HepG2 (cell line): ENCODE data around the gene DDX10. TPM values are rescaled to one million over a fixed set of nuclear protein-coding genes. Genes with fewer than 3 reads are reported as not detected.

Experiments
- ATAC-seq: fragments of 200-7000 bp; cut with Tn5 transposase; 3 replicates; pipeline ENCODE4 v1.9.1; 2020; ENCODE audit warnings: mild to moderate bottlenecking, moderate library complexity
- BruUV-seq: library from RNA; stranded (reverse); fragments of 400-500 nt; replicated peaks from 2 replicates; lab custom pipeline; 2021; lab: Mats Ljungman, UMichigan
- CTCF ChIA-PET: fragments of 300-600 bp; formaldehyde crosslinking; extraction: SDS; loops from one replicate; lab custom pipeline; 2021; ENCODE audit warnings: low total read pairs, inconsistent platforms, low intra/inter-chr PET ratio; lab: Yijun Ruan, JAX
- POLR2A ChIA-PET: fragments of 350-600 bp; sonication (Branson Sonifier 250); formaldehyde crosslinking; loops from one replicate; lab custom pipeline; 2020; ENCODE audit warnings: antibody characterized with exemption, inconsistent platforms; lab: Yijun Ruan, JAX
- DNase-seq: peaks from one replicate; pipeline ENCODE4 v3.0.0-alpha.2; 2015; ENCODE audit warnings: low spot score
- FAIRE-seq: peaks from 3 replicates; lab custom pipeline; 2011; peaks lifted over from hg19 to GRCh38; lab: Jason Lieb, UNC
- H2AFZ ChIP-seq: one replicate; pipeline ENCODE4 v1.6.1; 2011; ENCODE audit warnings: low read length, inconsistent platforms
- H3K27ac ChIP-seq: fragments of 300-600 bp; 3 replicates; pipeline ENCODE4 v1.8.0; 2011; ENCODE audit warnings: mixed run types, mild to moderate bottlenecking, mixed read lengths, low read length, inconsistent platforms; ENCODE audit not compliant: insufficient read depth; ENCODE audit errors: extremely low read length
- H3K27me3 ChIP-seq, 2 experiments: fragments of 200-600 bp in 1 of 2; 2 replicates in 1 of 2; 3 replicates in 1 of 2; pipeline versions ENCODE4 v1.6.0 to v1.8.0; 2011; ENCODE audit warnings: low read length in 2 of 2, mild to moderate bottlenecking in 2 of 2, moderate library complexity in 2 of 2, inconsistent platforms in 1 of 2; ENCODE audit not compliant: insufficient read depth in 2 of 2, control insufficient read depth in 1 of 2
- H3K36me3 ChIP-seq, 2 experiments: fragments of 200-600 bp in 1 of 2; replicated peaks in 1 of 2; 2 replicates in 1 of 2; 3 replicates in 1 of 2; pipeline versions ENCODE4 v1.5.1 to v1.8.0; 2011; ENCODE audit warnings: low read length in 2 of 2, inconsistent platforms in 1 of 2; ENCODE audit not compliant: insufficient read depth in 2 of 2, control insufficient read depth in 1 of 2
- H3K4me1 ChIP-seq: 2 replicates; pipeline ENCODE4 v1.5.1; 2012; ENCODE audit warnings: low read length, inconsistent platforms; ENCODE audit not compliant: insufficient read depth
- H3K4me2 ChIP-seq: 2 replicates; pipeline ENCODE4 v1.6.0; 2011; ENCODE audit warnings: low read depth, low read length, inconsistent platforms
- H3K4me3 ChIP-seq, 3 experiments: fragments of 200-600 bp in 1 of 3; sonication (generic), shearing (Covaris generic) in 1 of 3; replicated peaks in 1 of 3; 2 replicates each; pipeline ENCODE4 v1.5.1; 2011 to 2016; ENCODE audit warnings: low read length in 3 of 3, inconsistent platforms in 2 of 3, low read depth in 2 of 3, mild to moderate bottlenecking in 2 of 3, control low read depth in 1 of 3, mixed read lengths in 1 of 3; ENCODE audit not compliant: insufficient read depth in 1 of 3
- H3K79me2 ChIP-seq: one replicate; pipeline ENCODE4 v1.6.1; 2011; ENCODE audit warnings: low read length, inconsistent platforms; ENCODE audit not compliant: insufficient read depth
- H3K9ac ChIP-seq: 2 replicates; pipeline ENCODE4 v1.6.0; 2011; ENCODE audit warnings: mild to moderate bottlenecking, low read depth, low read length, inconsistent platforms; ENCODE audit not compliant: insufficient read depth
- H3K9me3 ChIP-seq: 2 replicates; pipeline ENCODE4 v1.5.1; 2012; ENCODE audit warnings: mild to moderate bottlenecking, low read length
- H4K20me1 ChIP-seq: 2 replicates; pipeline ENCODE4 v1.6.0; 2011; ENCODE audit warnings: inconsistent platforms, mild to moderate bottlenecking, low read length, moderate library complexity; ENCODE audit not compliant: insufficient read depth
- CENPX ChIP-seq: sonication (generic); formaldehyde crosslinking; IDR thresholded peaks from 2 replicates; pipeline ENCODE4 v1.9.0; 2021; ENCODE audit warnings: mild to moderate bottlenecking, missing genetic modification reagents, moderate library complexity
- IKZF5 ChIP-seq: IDR thresholded peaks from 2 replicates; pipeline ENCODE4 v1.6.1; 2018; ENCODE audit warnings: missing genetic modification reagents, mild to moderate bottlenecking, missing compliant biosample characterization
- MIXL1 ChIP-seq: IDR thresholded peaks from 2 replicates; pipeline ENCODE4 v1.6.1; 2016
- MLX ChIP-seq: IDR thresholded peaks from 2 replicates; pipeline ENCODE4 v1.6.1; 2016
- PREB ChIP-seq: sonication (generic); formaldehyde crosslinking; IDR thresholded peaks from 2 replicates; pipeline ENCODE4 v1.4.0; 2020; ENCODE audit warnings: missing genetic modification reagents
- SIN3A ChIP-seq: IDR thresholded peaks from 2 replicates; pipeline ENCODE4 v1.6.1; 2011; ENCODE audit warnings: low read depth, mild to moderate bottlenecking, control low read depth, low read length, borderline replicate concordance
- SP2 ChIP-seq: sonication (generic); formaldehyde crosslinking; IDR thresholded peaks from 2 replicates; pipeline ENCODE4 v1.5.1; 2020; ENCODE audit warnings: mild to moderate bottlenecking, missing genetic modification reagents
- ZNF530 ChIP-seq: sonication (generic); formaldehyde crosslinking; IDR thresholded peaks from 2 replicates; pipeline ENCODE4 v1.5.0; 2020; ENCODE audit warnings: low read depth, mild to moderate bottlenecking, missing genetic modification reagents
- ZNF761 ChIP-seq: sonication (generic); formaldehyde crosslinking; conservative IDR thresholded peaks from 2 replicates; pipeline ENCODE4 v1.4.0; 2020; ENCODE audit warnings: mild to moderate bottlenecking, missing genetic modification reagents
- WGBS: methylation state at CpG from one replicate; pipeline ENCODE4 v1.1.6; 2017; ENCODE audit warnings: low lambda C conversion rate; 5-methylcytosine and 5-hydroxymethylcytosine counted together
- in situ Hi-C: cut with HindIII; loops from 2 replicates; pipeline ENCODE4 v1.10.0; 2017; ENCODE audit warnings: low pct_unique_long_range_greater_than_20kb; ENCODE audit not compliant: extremely low pct_ligation_motif_present
- intact Hi-C: fragments of 100-400 bp; cut with micrococcal nuclease; formaldehyde crosslinking; loops from one replicate; pipeline ENCODE4 v1.10.0; 2022; ENCODE audit not compliant: unreplicated experiment
- polyA plus RNA-seq, 8 experiments: library from polyadenylated mRNA; depleted of rRNA in 3 of 8; stranded (reverse) in 7 of 8; unstranded in 1 of 8; fragments of >200 nt; fragmentation: Illumina TruSeq in 4 of 8; extraction: Trizol in 4 of 8; gene quantifications; 2 replicates each; pipeline versions ENCODE4 v1.2.1 to v1.2.3, GENCODE V29; 2011 to 2016; ENCODE audit warnings: low read depth in 4 of 8, missing spikeins in 1 of 8, mixed read lengths in 1 of 8; ENCODE audit not compliant: insufficient read depth in 1 of 8
- total RNA-seq, 5 experiments: library from RNA; depleted of rRNA; stranded (reverse); fragments of >200 nt; fragmentation: Illumina TruSeq; extraction: Trizol; gene quantifications; 2 replicates each; pipeline ENCODE4 v1.2.3, GENCODE V29; 2016; ENCODE audit warnings: low read depth in 1 of 5

DDX10 gene
- total and polyA plus RNA-seq, 2 of the 13 experiments (the other 11 are each of a cell fraction or from before 2014, with no cell fraction given), result 17.0 to 32.0 TPM

- Histone ChIP-seq H3K4me3 (no peak overlapping the region), H4K20me1 (no peaks in the 10 kb centered on the region), H3K27me3 (no peaks in the 10 kb centered on the region), H3K9ac (no peak overlapping the region), H3K4me1 (peaks cover 19% of the 10 kb centered on the region), H3K79me2 (no peaks in the 10 kb centered on the region), H2AFZ (no peak overlapping the region), H3K36me3 (no peaks in the 10 kb centered on the region), H3K4me2 (no peak overlapping the region), H3K9me3 (no peaks in the 10 kb centered on the region), H3K27ac (no peak overlapping the region)
- TF ChIP-seq CENPX (CRISPR knock-in tag) (no peak), SP2 (no peak), SIN3A (no peak), ZNF530 (CRISPR knock-in tag) (no peak), ZNF761 (CRISPR knock-in tag) (no peak), PREB (CRISPR knock-in tag) (no peak), IKZF5 (no peak)
- CTCF ChIA-PET, result no interaction called here
- BruUV-seq, result no TSS peak
- 93% methylated on average over 1 of the region's 1 CpG for WGBS
- FAIRE-seq (no peak), DNase-seq (no peak), ATAC-seq (no peak)
- intact Hi-C loops, result no loop called here
- in situ Hi-C loops, result no loop called here
- POLR2A ChIA-PET, result no interaction called here
Observed at GRCh38 chr11:108904480-108904879, 239.6 kb downstream of the DDX10 start.

GRCh38 chr11:108906329-108906728 is 241.5 kb downstream of the DDX10 start:
- H3K4me3 ChIP-seq, result no peak overlapping the region
- H3K27me3 ChIP-seq, result no peaks in the 10 kb centered on the region
- DNase-seq, result peak; percentile 34
- H3K4me1 ChIP-seq, result peaks cover 12% of the 10 kb centered on the region
- H3K36me3 ChIP-seq, result no peaks in the 10 kb centered on the region
- BruUV-seq, result no TSS peak
- no peaks in the 10 kb centered on the region for H3K9me3 ChIP-seq
- FAIRE-seq, result no peak
- H3K4me2 ChIP-seq, result no peak overlapping the region
- POLR2A ChIA-PET, result no interaction called here
- H3K79me2 ChIP-seq, result no peaks in the 10 kb centered on the region
- in situ Hi-C loops, result no loop called here
- intact Hi-C loops, result no loop called here
- peak; percentile 61; the same call in 1 of the 3 replicates for ATAC-seq
- H3K9ac ChIP-seq, result no peak overlapping the region
- no peak overlapping the region for H3K27ac ChIP-seq
- no peak for TF ChIP-seq MLX (CRISPR knock-in tag)
- peak; percentile 16; the same call in 1 of the 2 replicates for TF ChIP-seq MIXL1 (CRISPR knock-in tag)
- TF ChIP-seq, all 625 proteins: peak for 1
- H2AFZ ChIP-seq, result no peak overlapping the region
- H4K20me1 ChIP-seq, result no peaks in the 10 kb centered on the region
- CTCF ChIA-PET, result no interaction called here
